Measurements from ENCODE around the gene SELENOW.

DNA sequence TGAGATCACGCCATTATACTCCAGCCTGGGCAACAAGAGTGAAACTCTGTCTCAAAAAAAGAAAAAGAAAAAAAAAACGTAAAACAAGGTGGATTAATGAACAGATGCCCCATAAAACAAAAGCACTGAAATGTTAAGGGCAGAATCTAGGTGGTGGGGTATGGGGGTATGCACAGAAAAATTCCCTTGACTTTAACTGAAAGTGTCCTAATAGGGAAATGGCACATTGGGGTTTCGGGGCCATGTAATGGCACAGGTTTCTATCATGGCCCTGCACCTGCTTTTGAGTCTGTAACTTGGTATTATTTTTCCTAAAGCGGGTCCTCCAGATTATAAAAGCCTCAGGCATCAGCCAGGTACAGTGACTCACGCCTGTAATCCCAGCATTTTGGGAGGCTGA is 16.9 kb upstream of the SELENOW start:
- TF ChIP-seq ZNF274 (IDR thresholded peaks at IDR 0.05; ENCODE audit: low read depth, low read length) = no peak
- no peak for TF ChIP-seq SUZ12 (IDR thresholded peaks at IDR 0.05; ENCODE audit: extremely low read depth, insufficient read depth, insufficient read length)

Data from NT2/D1 (cell line).